WTC11 (cell line): ENCODE data around the gene ALAD. TPM values are rescaled to one million over a fixed set of nuclear protein-coding genes. Genes with fewer than 3 reads are reported as not detected.
A peak's percentile ranks its signal among the peaks of the same experiment; 100 is the strongest.

ENCODE experiments used
- ATAC-seq: fragments of 200-7000 bp; cut with Tn5 transposase; 2 replicates; pipeline ENCODE4 v1.10.0; 2021; ENCODE audit warnings: mild to moderate bottlenecking, moderate library complexity
- CTCF ChIA-PET: fragments of 300-600 bp; sonication (Branson Sonifier 250); formaldehyde crosslinking; loops from one replicate; lab custom pipeline; 2021; ENCODE audit warnings: antibody characterized with exemption; lab: Charles Lee
- POLR2A ChIA-PET: fragments of 350-600 bp; sonication (Branson Sonifier 250); formaldehyde crosslinking; loops from one replicate; lab custom pipeline; 2021; ENCODE audit warnings: antibody characterized with exemption; lab: Charles Lee
- DNase-seq: peaks from one replicate; pipeline ENCODE4 v3.0.0; 2021; ENCODE audit warnings: low spot score
- H3K27ac Mint-ChIP-seq: 2 replicates; pipeline ENCODE4 v1.8.0; 2021; ENCODE audit warnings: mixed read lengths
- H3K27me3 Mint-ChIP-seq: 2 replicates; pipeline ENCODE4 v1.8.0; 2021; ENCODE audit warnings: low read depth, mild to moderate bottlenecking, moderate library complexity, mixed read lengths
- H3K36me3 Mint-ChIP-seq: 2 replicates; pipeline ENCODE4 v1.8.0; 2021; ENCODE audit warnings: mixed read lengths
- H3K4me1 Mint-ChIP-seq: 2 replicates; pipeline ENCODE4 v1.8.0; 2022; ENCODE audit warnings: mixed read lengths
- H3K4me3 Mint-ChIP-seq: 2 replicates; pipeline ENCODE4 v1.8.0; 2021; ENCODE audit warnings: mild to moderate bottlenecking, moderate library complexity, mixed read lengths
- H3K9me3 Mint-ChIP-seq: 2 replicates; pipeline ENCODE4 v1.8.0; 2021; ENCODE audit warnings: mixed read lengths
- ATF2 ChIP-seq: sonication (generic); formaldehyde crosslinking; IDR thresholded peaks from 2 replicates; pipeline ENCODE4 v1.8.1; 2022; ENCODE audit warnings: low read depth, missing genetic modification reagents, borderline replicate concordance
- CREB1 ChIP-seq: sonication (generic); formaldehyde crosslinking; IDR thresholded peaks from 2 replicates; pipeline ENCODE4 v1.8.0; 2023; ENCODE audit warnings: mild to moderate bottlenecking, missing genetic modification reagents
- E2F1 ChIP-seq: sonication (generic); formaldehyde crosslinking; IDR thresholded peaks from 2 replicates; pipeline ENCODE4 v1.8.0; 2022; ENCODE audit warnings: mild to moderate bottlenecking, missing genetic modification reagents
- E2F4 ChIP-seq: sonication (generic); formaldehyde crosslinking; IDR thresholded peaks from 2 replicates; pipeline ENCODE4 v1.8.1; 2022; ENCODE audit warnings: low read depth, mild to moderate bottlenecking, moderate library complexity, missing genetic modification reagents, borderline replicate concordance
- JAZF1 ChIP-seq: fragments of 250-450 bp; sonication (Bioruptor Pico); IDR thresholded peaks from 2 replicates; pipeline ENCODE4 v1.9.0; 2021; ENCODE audit warnings: moderate library complexity, mild to moderate bottlenecking, inconsistent platforms
- KAT7 ChIP-seq: sonication (generic); formaldehyde crosslinking; IDR thresholded peaks from 2 replicates; pipeline ENCODE4 v1.8.1; 2023; ENCODE audit warnings: missing genetic modification reagents, mild to moderate bottlenecking, borderline replicate concordance
- MAX ChIP-seq: sonication (generic); formaldehyde crosslinking; IDR thresholded peaks from 2 replicates; pipeline ENCODE4 v1.8.0; 2022; ENCODE audit warnings: mild to moderate bottlenecking, missing genetic modification reagents
- MYBL2 ChIP-seq: sonication (generic); formaldehyde crosslinking; IDR thresholded peaks from 2 replicates; pipeline ENCODE4 v1.8.1; 2023; ENCODE audit warnings: mild to moderate bottlenecking, moderate library complexity, missing genetic modification reagents
- NFATC4 ChIP-seq: fragments of 250-450 bp; sonication (Bioruptor Pico); IDR thresholded peaks from 2 replicates; pipeline ENCODE4 v1.9.0; 2021; ENCODE audit warnings: mild to moderate bottlenecking
- NR3C1 ChIP-seq: sonication (generic); formaldehyde crosslinking; conservative IDR thresholded peaks from 2 replicates; pipeline ENCODE4 v1.8.1; 2023; ENCODE audit warnings: low read depth, mild to moderate bottlenecking, missing genetic modification reagents
- SMAD3 ChIP-seq: sonication (generic); formaldehyde crosslinking; IDR thresholded peaks from 2 replicates; pipeline ENCODE4 v1.8.0; 2022; ENCODE audit warnings: missing genetic modification reagents, mild to moderate bottlenecking, borderline replicate concordance
- STAT6 ChIP-seq: sonication (generic); formaldehyde crosslinking; conservative IDR thresholded peaks from 2 replicates; pipeline ENCODE4 v1.8.1; 2023; ENCODE audit warnings: mild to moderate bottlenecking, low read depth, missing genetic modification reagents, moderate library complexity
- TEAD1 ChIP-seq: sonication (generic); formaldehyde crosslinking; IDR thresholded peaks from 2 replicates; pipeline ENCODE4 v1.8.0; 2022; ENCODE audit warnings: mild to moderate bottlenecking, missing genetic modification reagents
- ZNF138 ChIP-seq: sonication (generic); formaldehyde crosslinking; conservative IDR thresholded peaks from 2 replicates; pipeline ENCODE4 v1.8.1; 2022; ENCODE audit warnings: mild to moderate bottlenecking, moderate library complexity, missing genetic modification reagents
- ZNF219 ChIP-seq: sonication (generic); formaldehyde crosslinking; IDR thresholded peaks from 2 replicates; pipeline ENCODE4 v1.8.0; 2023; ENCODE audit warnings: missing genetic modification reagents, mild to moderate bottlenecking, borderline replicate concordance
- total RNA-seq: library from RNA; stranded (reverse); gene quantifications from 3 replicates; pipeline ENCODE4 v1.2.3, GENCODE V29; 2021
- TF ChIP-seq, protein P1 (sequence below): sonication (generic); formaldehyde crosslinking; IDR thresholded peaks from 2 replicates; pipeline ENCODE4 v1.8.0; 2022; ENCODE audit warnings: mild to moderate bottlenecking, missing genetic modification reagents
- TF ChIP-seq, protein P2 (sequence below): fragments of 250-450 bp; sonication (Bioruptor Pico); IDR thresholded peaks from 2 replicates; pipeline ENCODE4 v1.9.0; 2021; ENCODE audit warnings: mild to moderate bottlenecking, borderline replicate concordance
- TF ChIP-seq, protein P3 (sequence below): sonication (generic); formaldehyde crosslinking; IDR thresholded peaks from 2 replicates; pipeline ENCODE4 v1.8.0; 2022; ENCODE audit warnings: mild to moderate bottlenecking, missing genetic modification reagents

The ALAD gene
- total RNA-seq, 1 experiment from 2014 or later, result 15.9 TPM

DNA sequence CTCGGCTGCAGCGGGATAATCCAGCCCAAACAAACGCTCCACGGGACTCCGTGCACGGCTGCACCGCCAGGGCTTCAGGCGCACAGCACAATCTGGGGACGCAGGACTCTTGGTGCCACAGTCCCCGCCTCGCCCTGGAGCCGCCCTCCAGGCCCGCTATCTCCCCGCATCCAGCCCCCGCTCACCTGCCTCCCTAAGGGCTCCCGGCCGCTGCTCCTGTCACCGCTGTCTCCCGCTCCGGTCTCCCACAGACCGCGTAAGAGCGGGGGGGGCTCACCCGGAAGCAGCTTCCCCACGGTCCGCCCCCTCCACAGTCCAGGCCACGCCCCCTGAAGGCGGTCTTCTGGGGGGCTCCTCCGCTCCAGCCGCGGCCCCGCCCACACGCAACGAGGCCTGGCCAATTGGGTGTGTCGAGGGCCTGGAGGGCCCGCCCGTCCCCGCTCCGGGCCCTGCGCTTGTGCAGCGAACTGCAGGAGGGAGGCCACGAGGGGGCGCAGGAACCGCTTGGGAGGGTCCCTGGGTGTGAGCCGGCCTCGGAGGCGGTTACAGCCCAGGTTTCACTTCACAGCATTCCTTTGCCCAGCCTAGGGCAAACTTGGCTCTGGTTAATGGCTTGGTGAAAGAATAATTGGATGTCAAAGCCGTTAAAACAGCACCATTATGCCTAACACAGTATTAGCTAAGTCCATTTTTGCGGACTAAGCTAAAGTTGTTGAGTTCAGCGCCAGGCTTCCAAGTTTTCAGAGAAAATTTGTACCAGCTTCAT lies at the start of gene ALAD (continued):
- TF ChIP-seq, protein P1, sequence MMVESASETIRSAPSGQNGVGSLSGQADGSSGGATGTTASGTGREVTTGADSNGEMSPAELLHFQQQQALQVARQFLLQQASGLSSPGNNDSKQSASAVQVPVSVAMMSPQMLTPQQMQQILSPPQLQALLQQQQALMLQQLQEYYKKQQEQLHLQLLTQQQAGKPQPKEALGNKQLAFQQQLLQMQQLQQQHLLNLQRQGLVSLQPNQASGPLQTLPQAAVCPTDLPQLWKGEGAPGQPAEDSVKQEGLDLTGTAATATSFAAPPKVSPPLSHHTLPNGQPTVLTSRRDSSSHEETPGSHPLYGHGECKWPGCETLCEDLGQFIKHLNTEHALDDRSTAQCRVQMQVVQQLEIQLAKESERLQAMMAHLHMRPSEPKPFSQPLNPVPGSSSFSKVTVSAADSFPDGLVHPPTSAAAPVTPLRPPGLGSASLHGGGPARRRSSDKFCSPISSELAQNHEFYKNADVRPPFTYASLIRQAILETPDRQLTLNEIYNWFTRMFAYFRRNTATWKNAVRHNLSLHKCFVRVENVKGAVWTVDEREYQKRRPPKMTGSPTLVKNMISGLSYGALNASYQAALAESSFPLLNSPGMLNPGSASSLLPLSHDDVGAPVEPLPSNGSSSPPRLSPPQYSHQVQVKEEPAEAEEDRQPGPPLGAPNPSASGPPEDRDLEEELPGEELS (CRISPR knock-in tag), result no peak
- TF ChIP-seq E2F1 (CRISPR knock-in tag) (no peak), NFATC4 (CRISPR knock-in tag) (no peak), E2F4 (CRISPR knock-in tag) (no peak), ZNF138 (CRISPR knock-in tag) (no peak), MAX (CRISPR knock-in tag) (peak; percentile 24; the same call in 1 of the 2 replicates), STAT6 (CRISPR knock-in tag) (no peak), JAZF1 (CRISPR knock-in tag) (no peak)
- TF ChIP-seq, protein P2, sequence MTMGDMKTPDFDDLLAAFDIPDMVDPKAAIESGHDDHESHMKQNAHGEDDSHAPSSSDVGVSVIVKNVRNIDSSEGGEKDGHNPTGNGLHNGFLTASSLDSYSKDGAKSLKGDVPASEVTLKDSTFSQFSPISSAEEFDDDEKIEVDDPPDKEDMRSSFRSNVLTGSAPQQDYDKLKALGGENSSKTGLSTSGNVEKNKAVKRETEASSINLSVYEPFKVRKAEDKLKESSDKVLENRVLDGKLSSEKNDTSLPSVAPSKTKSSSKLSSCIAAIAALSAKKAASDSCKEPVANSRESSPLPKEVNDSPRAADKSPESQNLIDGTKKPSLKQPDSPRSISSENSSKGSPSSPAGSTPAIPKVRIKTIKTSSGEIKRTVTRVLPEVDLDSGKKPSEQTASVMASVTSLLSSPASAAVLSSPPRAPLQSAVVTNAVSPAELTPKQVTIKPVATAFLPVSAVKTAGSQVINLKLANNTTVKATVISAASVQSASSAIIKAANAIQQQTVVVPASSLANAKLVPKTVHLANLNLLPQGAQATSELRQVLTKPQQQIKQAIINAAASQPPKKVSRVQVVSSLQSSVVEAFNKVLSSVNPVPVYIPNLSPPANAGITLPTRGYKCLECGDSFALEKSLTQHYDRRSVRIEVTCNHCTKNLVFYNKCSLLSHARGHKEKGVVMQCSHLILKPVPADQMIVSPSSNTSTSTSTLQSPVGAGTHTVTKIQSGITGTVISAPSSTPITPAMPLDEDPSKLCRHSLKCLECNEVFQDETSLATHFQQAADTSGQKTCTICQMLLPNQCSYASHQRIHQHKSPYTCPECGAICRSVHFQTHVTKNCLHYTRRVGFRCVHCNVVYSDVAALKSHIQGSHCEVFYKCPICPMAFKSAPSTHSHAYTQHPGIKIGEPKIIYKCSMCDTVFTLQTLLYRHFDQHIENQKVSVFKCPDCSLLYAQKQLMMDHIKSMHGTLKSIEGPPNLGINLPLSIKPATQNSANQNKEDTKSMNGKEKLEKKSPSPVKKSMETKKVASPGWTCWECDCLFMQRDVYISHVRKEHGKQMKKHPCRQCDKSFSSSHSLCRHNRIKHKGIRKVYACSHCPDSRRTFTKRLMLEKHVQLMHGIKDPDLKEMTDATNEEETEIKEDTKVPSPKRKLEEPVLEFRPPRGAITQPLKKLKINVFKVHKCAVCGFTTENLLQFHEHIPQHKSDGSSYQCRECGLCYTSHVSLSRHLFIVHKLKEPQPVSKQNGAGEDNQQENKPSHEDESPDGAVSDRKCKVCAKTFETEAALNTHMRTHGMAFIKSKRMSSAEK (CRISPR knock-in tag), result no peak
- TF ChIP-seq, protein P3, sequence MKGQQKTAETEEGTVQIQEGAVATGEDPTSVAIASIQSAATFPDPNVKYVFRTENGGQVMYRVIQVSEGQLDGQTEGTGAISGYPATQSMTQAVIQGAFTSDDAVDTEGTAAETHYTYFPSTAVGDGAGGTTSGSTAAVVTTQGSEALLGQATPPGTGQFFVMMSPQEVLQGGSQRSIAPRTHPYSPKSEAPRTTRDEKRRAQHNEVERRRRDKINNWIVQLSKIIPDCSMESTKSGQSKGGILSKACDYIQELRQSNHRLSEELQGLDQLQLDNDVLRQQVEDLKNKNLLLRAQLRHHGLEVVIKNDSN (CRISPR knock-in tag), result no peak

DNA sequence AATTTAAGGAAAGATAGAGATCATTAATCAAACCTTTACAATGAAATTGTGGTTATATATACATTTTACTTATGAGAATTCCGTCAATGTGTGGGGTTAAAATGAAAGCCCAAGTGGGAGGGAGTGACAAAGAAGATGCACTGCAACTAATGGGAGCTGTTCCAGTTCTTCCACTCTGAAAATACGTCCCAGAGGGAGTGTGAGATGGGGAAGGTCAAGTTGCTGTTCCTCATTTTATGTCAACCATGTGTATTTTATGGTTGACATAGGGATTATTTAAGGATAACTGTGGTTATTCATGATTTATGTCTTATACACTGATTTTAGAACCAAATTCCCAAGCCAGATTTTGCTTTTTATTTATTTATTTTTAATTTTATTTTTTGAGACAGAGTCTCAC lies 48.3 kb upstream of the ALAD start:
- no peaks in the 10 kb centered on the region for H3K27me3 Mint-ChIP-seq
- H3K9me3 Mint-ChIP-seq, result no peaks in the 10 kb centered on the region
- H3K4me1 Mint-ChIP-seq, result peaks cover 8% of the 10 kb centered on the region; the same call in 1 of the 2 replicates
- no peak overlapping the region for H3K4me3 Mint-ChIP-seq
- ChIA-PET POLR2A (no interaction called here), CTCF (interaction anchor here (2.5 kb wide), 1 partner anchor 209 kb away, joined by 7 read pairs; no protein-coding TSS in a partner anchor)
- ATAC-seq (no peak), DNase-seq (no peak)
- no peaks in the 10 kb centered on the region for H3K36me3 Mint-ChIP-seq
- H3K27ac Mint-ChIP-seq, result no peak overlapping the region
- no peak for TF ChIP-seq ATF2 (CRISPR knock-in tag)
- no peak for TF ChIP-seq JAZF1 (CRISPR knock-in tag)
- TF ChIP-seq SMAD3 (CRISPR knock-in tag), result no peak
- no peak for TF ChIP-seq NR3C1
- no peak for TF ChIP-seq CREB1 (CRISPR knock-in tag)
- no peak for TF ChIP-seq ZNF219 (CRISPR knock-in tag)
- TF ChIP-seq TEAD1 (CRISPR knock-in tag), result no peak
- TF ChIP-seq MYBL2, result no peak
- no peak for TF ChIP-seq KAT7 (CRISPR knock-in tag)
